Activated CD4-positive, CD25-positive, alpha-beta regulatory T cell treated with anti-CD3 and anti-CD28 coated beads, Interleukin-2, amount 50 U/mL, for 16 hours (primary cell): ENCODE data around the gene NOS1AP.

Experiments
- DNase-seq: peaks from one replicate; pipeline ENCODE4 v3.0.0-alpha.2; 2020; ENCODE audit warnings: low read depth, low spot score

Gene NOS1AP

DNA sequence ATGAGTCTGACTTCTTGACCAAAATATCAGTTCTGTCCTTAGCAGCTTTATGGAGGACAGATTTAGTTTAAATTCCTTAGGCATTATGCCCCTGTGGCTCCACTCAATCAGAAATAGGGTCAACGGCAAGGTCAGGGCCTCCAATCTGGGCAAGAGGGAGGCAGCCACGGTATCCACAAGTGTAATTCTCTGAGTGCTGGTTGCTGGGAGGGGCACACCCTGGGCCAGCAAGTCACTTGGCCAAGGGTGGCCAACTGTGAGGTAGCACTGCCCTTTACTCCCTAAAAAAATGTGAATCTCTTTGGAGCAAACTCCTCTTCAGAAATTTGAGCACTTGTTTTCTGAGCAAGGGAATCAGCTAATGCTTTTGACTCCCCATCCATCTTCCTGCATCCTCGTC lies 294.3 kb downstream of the NOS1AP start:
- DNase-seq: no peak

DNA sequence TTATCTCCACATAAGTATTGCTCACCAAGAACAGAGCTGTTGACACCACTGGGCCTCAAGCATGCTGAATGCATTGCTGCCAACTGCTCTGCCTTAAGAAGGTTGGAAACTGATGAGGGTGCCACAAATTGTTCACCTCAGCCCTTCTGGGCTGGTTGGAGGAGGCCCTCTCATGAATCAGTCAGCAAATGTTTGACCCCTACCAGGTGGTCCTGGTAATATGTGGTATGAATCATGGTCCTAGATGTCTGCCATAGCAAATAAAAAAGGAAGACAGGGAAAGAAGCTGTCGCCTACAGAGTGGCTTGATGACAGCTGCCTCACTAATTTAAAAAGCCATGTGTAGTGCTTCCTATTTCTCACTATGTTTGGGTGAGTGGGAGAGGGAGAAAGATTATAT lies 295.0 kb downstream of the NOS1AP start:
- no peak for DNase-seq

DNA sequence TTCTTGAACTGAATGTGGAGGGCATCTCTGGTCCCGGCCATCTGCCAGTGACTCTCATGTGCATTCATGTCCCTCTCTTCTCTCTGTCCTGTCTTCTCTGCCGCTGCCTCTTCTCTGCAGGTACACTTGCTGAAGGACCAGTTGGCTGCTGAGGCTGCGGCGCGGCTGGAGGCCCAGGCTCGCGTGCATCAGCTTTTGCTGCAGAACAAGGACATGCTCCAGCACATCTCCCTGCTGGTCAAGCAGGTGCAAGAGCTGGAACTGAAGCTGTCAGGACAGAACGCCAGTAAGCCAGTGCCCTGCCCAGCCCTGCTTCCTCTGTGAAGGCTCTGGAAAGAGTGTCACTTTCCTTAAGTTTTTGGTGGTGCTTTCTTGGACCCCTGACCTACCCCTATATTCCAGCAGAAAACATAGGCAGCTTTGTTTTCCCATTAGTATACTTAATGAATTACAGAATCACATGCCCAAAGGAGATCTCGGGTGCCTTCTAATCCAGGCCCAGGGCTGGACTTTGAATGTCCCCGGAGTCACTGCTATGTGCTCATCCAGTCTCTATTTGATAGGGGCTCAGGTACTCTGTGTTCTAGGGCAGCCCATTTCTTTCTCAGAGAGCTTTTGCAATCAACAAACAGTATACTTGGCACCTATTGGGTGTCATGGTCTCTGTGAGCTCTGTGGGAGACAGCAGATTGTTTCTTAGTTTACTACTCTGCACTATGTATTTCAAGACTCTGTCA lies 296.0 kb downstream of the NOS1AP start:
- DNase-seq: no peak

DNA sequence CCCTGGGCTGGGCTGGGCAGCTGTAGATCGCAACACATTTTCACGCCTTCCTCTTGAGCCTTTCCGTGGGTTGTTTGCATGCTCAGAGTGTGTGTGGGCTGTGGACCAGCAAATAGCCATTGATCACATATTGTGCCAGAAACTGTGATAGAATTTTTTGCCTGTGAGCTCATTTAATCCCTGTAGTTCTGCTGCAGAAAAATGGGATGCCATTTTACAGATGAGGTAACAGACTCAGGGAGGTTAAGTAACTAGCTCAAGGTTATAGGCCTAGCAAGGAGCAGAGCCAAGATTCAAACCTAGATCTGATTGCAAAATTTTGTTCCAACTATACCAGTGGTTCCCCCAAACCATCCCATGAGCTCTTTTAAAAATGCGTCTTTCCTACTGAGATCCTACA lies 296.7 kb downstream of the NOS1AP start:
- no peak for DNase-seq

DNA sequence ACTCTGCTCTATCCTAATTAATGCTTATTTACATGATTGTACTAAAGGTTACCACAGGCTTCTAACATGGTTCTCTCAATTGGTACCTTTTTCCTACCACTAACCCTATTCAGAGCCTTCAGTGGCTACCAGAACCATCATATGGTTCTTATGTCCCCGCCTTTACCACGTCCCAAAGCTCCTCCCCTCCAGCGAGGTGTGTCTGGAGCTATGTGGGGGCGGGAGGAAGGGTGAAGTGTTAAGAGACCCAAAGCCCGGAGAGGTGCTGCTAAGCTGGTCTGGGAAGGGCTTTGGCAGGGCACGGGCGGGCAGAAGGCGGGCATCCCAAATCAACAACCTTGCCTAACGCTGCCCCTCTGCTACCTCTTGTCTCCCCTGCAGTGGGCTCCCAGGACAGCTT lies 297.2 kb downstream of the NOS1AP start:
- no peak for DNase-seq

DNA sequence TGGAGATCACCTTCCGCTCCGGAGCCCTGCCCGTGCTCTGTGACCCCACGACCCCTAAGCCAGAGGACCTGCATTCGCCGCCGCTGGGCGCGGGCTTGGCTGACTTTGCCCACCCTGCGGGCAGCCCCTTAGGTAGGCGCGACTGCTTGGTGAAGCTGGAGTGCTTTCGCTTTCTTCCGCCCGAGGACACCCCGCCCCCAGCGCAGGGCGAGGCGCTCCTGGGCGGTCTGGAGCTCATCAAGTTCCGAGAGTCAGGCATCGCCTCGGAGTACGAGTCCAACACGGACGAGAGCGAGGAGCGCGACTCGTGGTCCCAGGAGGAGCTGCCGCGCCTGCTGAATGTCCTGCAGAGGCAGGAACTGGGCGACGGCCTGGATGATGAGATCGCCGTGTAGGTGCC lies 297.6 kb downstream of the NOS1AP start:
- DNase-seq: no peak

DNA sequence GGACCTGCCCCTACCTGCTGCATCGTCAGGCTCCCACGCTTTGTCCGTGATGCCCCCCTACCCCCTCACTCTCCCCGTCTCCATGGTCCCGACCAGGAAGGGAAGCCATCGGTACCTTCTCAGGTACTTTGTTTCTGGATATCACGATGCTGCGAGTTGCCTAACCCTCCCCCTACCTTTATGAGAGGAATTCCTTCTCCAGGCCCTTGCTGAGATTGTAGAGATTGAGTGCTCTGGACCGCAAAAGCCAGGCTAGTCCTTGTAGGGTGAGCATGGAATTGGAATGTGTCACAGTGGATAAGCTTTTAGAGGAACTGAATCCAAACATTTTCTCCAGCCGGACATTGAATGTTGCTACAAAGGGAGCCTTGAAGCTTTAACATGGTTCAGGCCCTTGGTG lies 298.3 kb downstream of the NOS1AP start:
- no peak for DNase-seq

DNA sequence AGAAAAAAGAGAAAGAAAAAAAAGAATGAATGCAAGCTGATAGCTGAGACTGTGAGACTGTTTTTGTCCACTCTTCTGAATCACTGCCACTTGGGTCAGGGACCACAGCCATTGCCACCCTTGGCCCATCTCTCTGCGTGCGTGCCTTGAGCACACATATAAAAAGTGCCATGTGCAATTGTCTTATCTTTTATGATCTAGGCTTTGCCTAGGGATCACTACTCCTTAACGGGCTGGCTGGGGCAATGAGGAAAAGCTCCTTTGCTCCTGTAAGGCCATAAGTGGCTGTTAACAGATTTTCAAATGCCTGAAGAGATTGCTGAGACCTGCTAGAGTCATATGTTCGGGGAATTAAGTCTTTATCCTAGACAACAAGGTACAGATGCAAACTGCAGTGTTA lies 299.0 kb downstream of the NOS1AP start:
- no peak for DNase-seq

DNA sequence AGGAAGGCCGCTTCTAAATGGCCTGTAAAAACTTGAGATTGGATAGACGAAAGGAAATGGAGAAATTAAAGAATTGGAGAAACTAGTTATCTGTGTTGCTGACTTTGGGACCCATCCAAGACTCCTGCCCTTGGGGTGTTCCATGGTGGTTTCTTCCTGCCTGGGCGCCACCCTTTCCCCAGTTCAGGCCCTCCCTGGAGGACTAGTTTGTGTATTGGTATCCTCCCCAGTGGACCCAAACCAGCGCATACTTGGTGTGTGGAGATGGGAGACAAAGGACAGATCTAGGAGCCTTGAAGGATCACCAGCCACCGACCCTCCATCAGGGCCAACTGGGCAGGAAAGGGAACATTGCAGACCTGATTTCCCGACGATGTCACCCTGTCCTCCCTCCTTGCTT lies 300.1 kb downstream of the NOS1AP start:
- no peak for DNase-seq

DNA sequence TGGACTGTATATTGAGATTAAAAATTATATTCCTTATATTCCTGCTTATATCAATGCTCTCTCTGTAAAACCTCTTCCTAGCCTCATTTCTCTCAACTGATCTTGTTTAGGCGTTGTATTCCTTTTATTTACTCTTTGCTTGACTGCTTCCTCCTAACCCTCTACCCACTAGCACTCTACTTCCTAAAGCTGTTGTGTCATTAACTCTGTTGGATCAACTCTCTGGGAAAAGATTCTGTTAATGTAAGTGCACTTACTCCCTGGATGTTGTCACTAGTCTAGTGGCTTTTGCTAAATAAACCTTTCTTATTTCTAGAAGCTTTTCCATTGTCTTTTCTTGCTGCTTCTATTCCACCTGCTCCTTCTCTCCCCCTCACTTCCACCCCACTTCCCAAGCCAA lies 300.7 kb downstream of the NOS1AP start:
- DNase-seq: no peak

DNA sequence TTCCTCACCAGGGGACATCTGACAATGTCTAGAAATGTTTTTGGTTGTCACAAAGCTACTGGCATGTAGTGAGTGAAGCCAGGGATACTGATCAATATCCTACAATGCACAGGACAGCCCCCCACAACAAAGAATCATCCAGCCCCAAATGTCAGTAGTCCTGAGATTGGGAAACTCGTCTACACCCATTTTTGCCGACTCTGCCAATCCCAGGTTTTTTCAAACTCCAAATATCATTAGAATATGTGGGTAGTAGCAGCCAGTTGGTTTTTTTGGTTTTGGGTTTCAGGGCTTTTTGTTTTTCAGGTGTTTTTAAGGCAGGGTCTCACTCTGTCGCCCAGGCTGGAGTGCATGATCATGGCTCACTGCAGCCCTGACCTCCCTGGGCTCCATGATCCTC lies 301.2 kb downstream of the NOS1AP start:
- DNase-seq: no peak

DNA sequence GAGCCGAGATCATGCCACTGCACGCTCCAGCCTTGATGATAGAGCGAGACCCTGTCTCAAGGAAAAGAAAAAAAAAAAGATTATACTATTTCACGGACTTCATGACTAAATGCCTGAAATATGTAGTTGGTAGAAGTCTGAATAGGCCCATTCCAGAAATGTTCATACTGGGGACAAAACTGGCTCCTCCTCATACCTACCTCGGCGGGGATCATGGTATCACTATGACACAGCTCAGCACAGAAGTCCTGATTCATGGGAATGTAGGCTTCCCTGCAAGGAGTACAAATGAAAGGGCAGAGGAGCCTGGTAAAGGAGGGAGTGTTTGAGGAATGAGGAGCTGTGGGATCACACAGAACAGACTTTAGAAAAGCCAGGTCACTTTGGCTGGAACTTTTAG lies 302.1 kb downstream of the NOS1AP start:
- DNase-seq: no peak

DNA sequence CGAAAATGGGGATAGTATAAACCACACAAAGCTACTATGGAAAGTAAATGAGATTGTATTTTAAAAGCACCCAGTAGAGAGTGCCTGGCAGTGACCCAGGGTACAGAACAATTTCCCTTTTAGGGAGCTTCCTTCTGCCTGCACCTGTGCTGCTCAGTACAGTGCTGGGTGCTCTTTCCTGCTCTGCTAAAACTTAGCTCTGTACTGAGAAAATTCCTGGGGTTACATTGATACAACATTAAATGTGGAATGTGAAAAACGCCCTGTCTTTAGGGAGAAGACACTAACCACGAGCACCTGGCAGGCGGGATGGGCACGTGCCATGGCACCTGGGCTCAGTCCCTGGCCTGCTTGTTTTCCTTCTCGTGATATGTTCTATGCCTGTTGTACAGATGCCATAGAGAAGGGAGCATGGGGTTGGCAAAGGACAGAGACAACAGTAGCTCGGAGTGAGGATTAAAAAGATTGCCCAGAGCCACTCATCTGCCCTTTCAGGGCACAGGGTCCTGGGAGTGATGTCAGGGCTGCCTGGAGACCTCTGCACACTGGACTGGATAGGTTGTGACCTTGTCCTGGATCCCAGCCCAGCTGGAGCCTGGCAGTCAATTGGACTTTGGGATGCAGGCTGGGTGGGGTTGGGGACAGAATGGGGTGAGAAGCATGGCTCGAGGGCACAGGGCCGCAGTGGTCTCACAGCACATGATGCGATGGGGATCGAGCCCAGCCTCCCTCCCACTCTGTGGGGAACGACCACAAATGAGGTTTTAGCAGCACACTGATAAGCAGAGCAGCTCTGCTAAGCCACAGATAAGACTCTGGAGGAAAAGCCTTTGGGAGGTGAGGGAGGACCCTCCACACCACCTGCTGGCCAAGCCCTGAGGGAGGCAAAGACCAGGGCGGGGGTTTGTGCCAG lies 302.9 kb downstream of the NOS1AP start:
- no peak for DNase-seq

DNA sequence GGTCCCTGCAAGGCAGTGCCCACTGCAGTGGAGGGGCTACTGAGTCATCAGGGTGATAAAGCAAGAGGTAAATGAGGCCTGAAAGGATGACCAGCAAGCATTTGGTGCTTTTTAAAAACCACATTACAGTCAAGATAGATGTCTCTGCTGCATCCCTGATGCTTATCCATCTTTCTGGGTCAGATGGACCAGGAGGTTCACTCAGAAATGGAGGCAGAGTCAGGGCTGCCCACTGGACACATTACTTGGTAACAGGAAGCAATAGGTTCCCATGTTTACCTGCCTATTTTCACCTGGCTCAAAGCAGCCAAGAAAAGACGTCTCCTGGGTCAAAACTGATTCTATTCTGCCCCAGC lies 303.6 kb downstream of the NOS1AP start:
- DNase-seq: no peak

DNA sequence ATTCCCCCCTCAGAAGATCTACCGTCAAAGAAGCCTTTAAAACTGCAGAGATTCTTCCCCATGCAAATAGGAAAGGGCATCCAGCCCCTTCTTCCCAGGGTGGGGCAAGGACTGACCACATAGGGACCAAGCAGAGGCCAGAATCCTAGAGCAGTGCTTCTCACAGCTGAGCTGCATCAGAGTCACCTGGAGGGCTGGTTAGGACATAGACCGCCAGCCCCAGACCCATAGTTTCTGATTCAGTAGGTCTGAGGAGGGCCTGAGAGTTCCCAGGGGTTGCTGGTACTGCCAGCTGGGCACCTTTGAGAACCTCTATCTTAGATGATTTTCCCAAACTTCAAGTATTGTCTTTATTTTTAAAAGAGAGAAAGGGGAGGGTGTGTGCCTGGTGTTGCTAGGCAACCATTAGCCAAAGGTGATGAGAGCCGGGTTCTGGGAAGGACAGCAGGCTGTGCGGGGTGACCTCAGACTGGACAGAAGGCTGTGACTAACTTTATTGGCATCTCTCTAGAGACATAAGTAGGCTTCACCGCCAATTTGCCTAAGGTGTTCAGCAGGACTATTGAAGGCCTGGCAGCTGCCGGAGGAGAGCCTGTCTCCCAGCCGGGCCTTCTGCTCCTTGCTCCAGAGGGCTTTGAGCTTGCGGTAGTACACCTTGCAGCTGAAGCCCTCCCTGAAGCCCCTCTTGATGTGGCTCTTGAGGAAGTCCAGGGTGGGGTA lies 304.2 kb downstream of the NOS1AP start:
- DNase-seq: no peak

DNA sequence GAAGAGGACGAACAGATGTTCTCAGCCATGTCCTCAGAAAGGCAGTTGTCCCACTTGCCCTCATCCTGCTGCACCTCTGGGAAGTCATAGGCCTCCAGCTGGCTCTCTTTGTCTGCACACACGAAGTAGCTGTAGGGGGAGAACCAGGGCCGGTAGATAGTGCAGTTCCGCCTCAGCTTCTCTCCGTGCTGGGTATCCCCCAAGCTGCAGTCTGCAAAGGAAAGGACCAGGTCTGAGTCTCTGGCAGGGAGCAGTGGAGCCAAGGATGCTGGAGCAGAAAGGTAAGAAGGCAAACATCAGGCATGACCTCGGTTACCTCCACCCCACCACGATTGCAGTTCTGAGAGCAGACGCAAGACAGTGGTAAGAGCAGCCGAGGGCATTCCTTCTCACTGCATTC lies 304.9 kb downstream of the NOS1AP start:
- no peak for DNase-seq

DNA sequence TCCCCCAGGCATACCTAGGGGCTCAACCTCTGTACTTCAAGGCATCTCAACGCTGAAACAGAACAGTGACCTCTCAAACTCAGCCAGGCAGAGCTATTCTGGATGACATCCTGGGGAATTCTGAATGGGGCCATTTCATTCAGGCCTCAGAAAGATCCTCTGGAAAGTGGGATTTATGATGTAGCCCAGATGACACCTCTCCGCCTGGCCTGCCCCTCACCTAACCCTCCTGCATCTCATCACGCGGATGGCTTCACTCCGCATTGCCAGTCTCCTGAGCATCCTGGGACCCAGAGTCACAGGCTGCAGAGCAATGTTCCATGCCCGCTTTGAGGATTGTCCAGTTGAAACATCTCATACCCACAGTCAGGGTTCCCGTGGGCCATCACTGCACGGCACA lies 306.0 kb downstream of the NOS1AP start:
- DNase-seq: no peak

DNA sequence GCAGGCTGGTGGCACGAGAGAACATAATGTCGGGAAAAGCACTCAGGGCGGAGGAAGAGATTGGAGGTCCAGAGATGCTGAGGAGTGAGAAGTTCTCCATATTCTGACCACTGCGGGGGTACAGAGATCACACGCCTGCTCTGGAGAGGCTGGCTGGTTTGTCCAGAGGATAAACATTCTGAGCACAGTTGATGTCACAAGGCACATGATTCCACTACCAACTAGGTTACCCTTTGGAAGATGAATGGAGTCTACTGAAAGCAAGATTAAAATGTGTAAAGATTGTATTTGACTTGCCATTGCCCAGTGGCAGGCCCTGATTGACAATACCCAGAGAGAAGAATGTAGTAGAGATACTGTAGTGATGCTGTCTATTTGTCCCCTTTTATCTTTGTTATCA lies 307.2 kb downstream of the NOS1AP start, which contains the start of gene SPATA46:
Gene SPATA46 (minus strand): TSS at position 164 of the 400 bp plus-strand sequence. CDS start 64 bp downstream, at position 100.
- no peak for DNase-seq

DNA sequence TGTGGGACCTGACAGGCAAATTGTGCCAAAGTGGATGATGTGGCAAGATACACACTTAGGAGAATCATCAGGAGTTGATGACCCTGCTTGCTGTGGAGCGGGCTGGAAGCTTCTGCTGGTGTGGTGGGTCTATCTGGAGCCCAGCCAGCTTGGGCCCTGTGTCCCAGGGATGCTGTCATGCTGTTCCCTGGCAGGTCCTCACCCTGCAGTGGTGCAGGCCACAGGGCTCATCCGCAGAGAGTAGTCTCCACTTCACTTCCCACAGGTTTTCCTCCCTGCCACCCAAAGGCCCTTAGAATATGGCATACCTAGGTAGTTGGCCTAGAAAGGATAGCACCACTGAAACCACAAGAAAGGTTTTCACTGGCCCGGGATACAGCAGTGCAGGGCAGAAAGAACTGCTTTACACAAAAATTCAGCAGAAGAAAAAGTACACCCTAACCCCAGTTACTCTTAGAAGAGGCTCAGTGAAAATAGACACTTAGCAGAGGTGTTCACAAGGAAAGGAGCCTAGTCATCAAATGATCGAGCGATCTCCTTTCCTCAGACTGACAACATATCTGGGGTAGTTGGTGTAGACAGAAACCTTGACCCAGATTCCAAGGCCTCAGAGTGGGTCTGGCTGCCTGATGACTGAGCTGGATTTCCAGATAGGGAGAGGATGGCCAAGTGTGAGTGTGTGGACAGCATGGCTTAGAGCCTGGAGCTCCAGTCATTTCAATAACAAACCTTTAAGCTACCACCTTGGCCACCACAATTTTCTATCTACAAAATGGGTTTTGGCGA lies 310.8 kb downstream of the NOS1AP start:
- DNase-seq: no peak

DNA sequence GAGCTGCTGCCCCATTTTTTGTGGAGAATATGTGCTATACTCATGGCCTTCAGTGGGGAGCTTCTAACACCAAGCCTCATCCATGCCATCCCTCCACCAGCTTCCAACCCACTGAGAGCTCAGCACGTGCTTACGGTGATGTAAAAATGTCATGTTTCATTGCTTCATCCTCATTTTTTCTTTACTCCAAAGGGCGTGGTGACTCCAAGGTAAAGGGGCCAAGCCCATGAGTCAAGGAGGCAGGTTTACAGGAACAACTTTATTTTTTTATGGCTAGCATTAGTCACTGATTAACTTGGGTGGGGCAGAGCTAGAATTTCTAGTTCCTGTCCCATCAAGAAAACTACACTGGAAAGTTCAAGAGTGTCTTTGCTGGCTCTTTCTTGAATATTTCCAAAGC lies 311.9 kb downstream of the NOS1AP start, which contains the start of gene C1orf226:
Gene C1orf226 (plus strand): TSS at position 346 of the 400 bp plus-strand sequence. CDS start 174 bp downstream, outside the sequence.
- no peak for DNase-seq
